Esophagus (tissue), 2 donors: Measurements from ENCODE around the gene FAM111A. TPM values are rescaled to one million over a fixed set of nuclear protein-coding genes. Genes with fewer than 3 reads are reported as not detected.
"Not testable (repeated sequence)": the region's sequence is repeated elsewhere in the genome, so short reads cannot be mapped to it uniquely, and the experiment has no call there.

Experiments used
- H3K27ac ChIP-seq, 2 donors: one replicate each; pipeline ENCODE4 v1.5.1; 2013; ENCODE audit warnings: low read depth in 2 of 2, mild to moderate bottlenecking in 2 of 2, inconsistent platforms in 1 of 2, low read length in 1 of 2, moderate library complexity in 1 of 2
- H3K27me3 ChIP-seq, 2 donors: one replicate each; pipeline ENCODE4 v1.6.1; 2013; ENCODE audit warnings: low read length in 2 of 2, control low read depth in 1 of 2, mild to moderate bottlenecking in 1 of 2; ENCODE audit not compliant: insufficient read depth in 2 of 2, control insufficient read depth in 1 of 2
- H3K36me3 ChIP-seq, 2 donors: one replicate each; pipeline ENCODE4 v1.6.1; 2013; ENCODE audit warnings: low read length in 1 of 2; ENCODE audit not compliant: control insufficient read depth in 2 of 2, insufficient read depth in 2 of 2
- H3K4me1 ChIP-seq, 2 donors: one replicate each; pipeline ENCODE4 v1.6.1; 2013; ENCODE audit warnings: low read length in 1 of 2; ENCODE audit not compliant: control insufficient read depth in 2 of 2, insufficient read depth in 2 of 2
- H3K4me3 ChIP-seq, 2 donors: one replicate each; pipeline ENCODE4 v1.5.1; 2013; ENCODE audit warnings: low read length in 2 of 2, mild to moderate bottlenecking in 2 of 2, low read depth in 1 of 2, moderate library complexity in 1 of 2
- H3K9me3 ChIP-seq, 2 donors: one replicate each; pipeline ENCODE4 v1.6.1; 2013; ENCODE audit warnings: mild to moderate bottlenecking in 2 of 2, low read depth in 1 of 2, low read length in 1 of 2, moderate library complexity in 1 of 2; ENCODE audit not compliant: control insufficient read depth in 2 of 2, insufficient read depth in 1 of 2
- WGBS, 2 donors: extraction: QIAGEN DNeasy Blood & Tissue Kit; methylation state at CpG; one replicate each; pipeline ENCODE4 v1.1.7; 2013; 5-methylcytosine and 5-hydroxymethylcytosine counted together
- polyA plus RNA-seq, 2 donors: library from polyadenylated mRNA; stranded (reverse); fragments of 200-250 nt; gene quantifications; one replicate each; pipeline ENCODE4 v1.2.3, GENCODE V29; 2013
- donor health status: healthy with polysubstance abuse.
- donor health status: Bipolar disorder and iron deficiency.

The FAM111A gene
- polyA plus RNA-seq, 2 donors: 6.6 to 21.7 TPM

DNA sequence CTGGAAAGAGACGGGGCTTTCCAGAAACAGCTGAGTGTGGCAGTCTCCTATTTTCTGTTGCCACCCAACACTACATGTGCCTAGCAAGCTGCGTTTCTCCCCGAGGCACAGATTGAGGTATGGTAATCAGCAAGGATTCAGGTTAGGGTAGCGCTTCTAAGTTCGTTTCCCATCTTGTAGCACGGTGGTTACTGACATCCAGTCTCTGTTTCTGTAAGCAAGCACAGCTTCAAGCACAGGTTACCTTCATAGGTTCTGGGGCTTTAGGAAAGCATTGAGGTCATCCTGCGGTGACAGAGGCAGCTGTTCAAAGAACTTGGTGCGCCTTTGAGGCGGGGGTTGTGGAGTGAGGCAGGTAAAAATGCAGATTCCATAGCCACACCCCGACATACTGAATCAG, 34.9 kb upstream of the FAM111A start:
- H3K4me3 ChIP-seq: peak overlapping the region; percentile 34 to 77
- 16 to 20% methylated on average over 10 of the region's 10 CpGs for WGBS, 2 donors
- H3K27me3 ChIP-seq, H3K27ac ChIP-seq, H3K36me3 ChIP-seq, H3K9me3 ChIP-seq, H3K4me1 ChIP-seq: not testable (repeated sequence)

DNA sequence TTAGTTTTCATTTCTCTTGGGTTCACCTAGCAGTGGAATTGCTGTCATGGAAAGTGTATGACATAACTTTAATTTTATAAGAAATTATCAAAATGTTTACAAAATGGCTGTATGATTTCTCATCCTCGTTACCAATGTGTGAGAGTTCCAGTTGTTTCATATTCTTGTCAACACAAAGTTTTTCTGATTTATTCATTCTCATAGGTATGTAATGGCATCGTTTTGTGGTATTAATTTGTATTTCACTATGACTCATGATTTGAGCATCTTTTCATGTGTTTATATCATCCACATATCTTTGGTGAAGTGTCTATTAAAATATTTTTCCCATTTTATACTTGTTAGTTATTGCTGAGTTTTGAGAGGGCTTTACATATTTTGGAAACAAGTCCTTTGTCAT, 30.2 kb upstream of the FAM111A start:
- Histone ChIP-seq H3K27ac (no peak overlapping the region), H3K27me3 (no peaks in the 10 kb centered on the region), H3K4me1 (no peaks in the 10 kb centered on the region), H3K4me3 (no peak overlapping the region), H3K9me3 (peaks cover 2% of the 10 kb centered on the region in 2 donors), H3K36me3 (no peaks in the 10 kb centered on the region)
- 62 to 69% methylated on average over 2 of the region's 2 CpGs for WGBS, 2 donors

DNA sequence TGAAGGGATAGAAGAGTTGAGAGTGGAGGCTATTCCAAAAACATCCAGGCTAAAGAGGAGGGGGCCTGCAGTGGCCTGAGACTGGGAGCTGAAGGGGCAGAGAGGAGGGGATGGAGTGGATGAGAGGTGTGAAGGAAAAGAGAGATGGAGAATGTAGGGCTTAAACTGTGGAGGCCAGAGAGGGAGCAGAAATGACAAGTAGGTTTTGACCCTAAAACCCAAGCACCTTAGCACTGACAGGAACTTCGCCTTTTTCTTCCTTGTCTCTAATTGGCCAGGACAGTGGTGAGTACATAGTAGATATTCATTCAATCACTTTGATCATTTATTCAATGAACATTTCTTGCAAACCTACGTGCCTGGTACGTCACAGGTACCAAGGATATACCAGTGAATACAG, 28.3 kb upstream of the FAM111A start:
- peaks cover 6 to 8% of the 10 kb centered on the region in 2 donors for H3K9me3 ChIP-seq
- H3K27me3 ChIP-seq: no peaks in the 10 kb centered on the region
- H3K27ac ChIP-seq: no peak overlapping the region
- no peak overlapping the region for H3K4me3 ChIP-seq
- WGBS, 2 donors: 97% methylated on average over 3 of the region's 3 CpGs
- no peaks in the 10 kb centered on the region for H3K4me1 ChIP-seq
- H3K36me3 ChIP-seq: no peaks in the 10 kb centered on the region

DNA sequence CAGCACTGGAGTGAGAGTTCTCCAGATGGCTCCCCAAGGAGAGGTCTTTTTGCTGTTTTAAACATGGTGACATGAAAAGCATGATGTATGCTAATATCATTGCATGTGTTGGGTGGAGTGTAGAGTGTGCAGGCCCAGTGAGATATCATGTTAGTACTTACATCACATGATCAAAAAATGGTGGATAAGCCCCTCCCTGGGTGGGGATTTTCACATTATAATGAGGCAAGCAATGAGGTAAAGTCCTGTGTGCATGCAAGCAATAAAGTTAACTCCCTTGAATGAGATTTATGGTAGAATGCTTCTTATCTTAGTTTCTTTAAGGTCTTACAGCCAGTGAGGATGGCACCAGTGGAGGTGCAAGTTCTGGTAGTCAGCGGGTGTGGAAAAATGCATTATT, 27.1 kb upstream of the FAM111A start:
- 100% methylated on average over 1 of the region's 1 CpG for whole genome bisulfite sequencing, 2 donors
- no peak overlapping the region for H3K27ac ChIP-seq
- no peaks in the 10 kb centered on the region for H3K36me3 ChIP-seq
- H3K4me3 ChIP-seq: no peak overlapping the region
- peaks cover 6 to 8% of the 10 kb centered on the region in 2 donors for H3K9me3 ChIP-seq
- no peaks in the 10 kb centered on the region for H3K27me3 ChIP-seq
- no peaks in the 10 kb centered on the region for H3K4me1 ChIP-seq

DNA sequence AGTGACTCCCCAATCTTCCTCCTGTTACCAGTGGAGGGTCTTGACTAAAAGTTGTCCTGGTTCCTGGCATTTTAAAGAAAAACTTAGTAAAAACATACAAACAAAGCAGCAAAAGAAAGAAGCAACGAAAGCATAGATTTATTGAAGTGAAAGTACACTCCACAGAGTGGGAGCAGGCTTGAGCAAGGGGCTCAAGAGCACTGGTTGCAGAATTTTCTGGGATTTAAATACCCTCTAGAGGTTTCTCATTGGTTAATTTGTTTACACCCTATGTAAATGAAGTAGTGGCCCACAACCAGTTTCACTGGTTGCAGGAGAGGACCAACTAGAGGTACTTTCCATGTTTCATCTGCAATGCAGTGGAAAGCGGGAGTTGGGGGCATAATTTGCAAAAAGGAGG, 24.9 kb upstream of the FAM111A start:
- Histone ChIP-seq H3K27ac (no peak overlapping the region), H3K4me1 (no peaks in the 10 kb centered on the region), H3K27me3 (no peaks in the 10 kb centered on the region), H3K36me3 (no peaks in the 10 kb centered on the region), H3K9me3 (peaks cover 6 to 8% of the 10 kb centered on the region in 2 donors), H3K4me3 (no peak overlapping the region)
- WGBS, 2 donors: 98 to 100% methylated on average over 2 of the region's 2 CpGs

DNA sequence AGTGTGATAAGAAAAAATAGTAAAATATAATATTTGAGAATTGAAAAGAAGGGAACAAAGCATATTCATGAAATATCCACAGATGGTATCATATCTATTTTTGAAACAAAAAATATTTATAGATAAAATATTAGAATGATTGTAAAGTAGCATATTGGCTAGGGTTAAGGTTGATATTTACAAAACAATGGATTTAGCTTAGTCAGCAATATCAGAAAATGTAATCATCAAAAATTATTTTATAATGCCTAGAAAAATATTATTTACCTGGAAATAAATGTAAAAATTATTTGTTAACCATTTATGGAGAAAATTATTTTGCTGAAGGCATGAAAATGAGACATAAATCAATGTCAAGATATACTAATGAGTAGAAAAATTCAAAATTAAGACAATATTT, 22.8 kb upstream of the FAM111A start:
- Histone ChIP-seq H3K4me3 (no peak overlapping the region), H3K27ac (no peak overlapping the region), H3K4me1 (no peaks in the 10 kb centered on the region)

DNA sequence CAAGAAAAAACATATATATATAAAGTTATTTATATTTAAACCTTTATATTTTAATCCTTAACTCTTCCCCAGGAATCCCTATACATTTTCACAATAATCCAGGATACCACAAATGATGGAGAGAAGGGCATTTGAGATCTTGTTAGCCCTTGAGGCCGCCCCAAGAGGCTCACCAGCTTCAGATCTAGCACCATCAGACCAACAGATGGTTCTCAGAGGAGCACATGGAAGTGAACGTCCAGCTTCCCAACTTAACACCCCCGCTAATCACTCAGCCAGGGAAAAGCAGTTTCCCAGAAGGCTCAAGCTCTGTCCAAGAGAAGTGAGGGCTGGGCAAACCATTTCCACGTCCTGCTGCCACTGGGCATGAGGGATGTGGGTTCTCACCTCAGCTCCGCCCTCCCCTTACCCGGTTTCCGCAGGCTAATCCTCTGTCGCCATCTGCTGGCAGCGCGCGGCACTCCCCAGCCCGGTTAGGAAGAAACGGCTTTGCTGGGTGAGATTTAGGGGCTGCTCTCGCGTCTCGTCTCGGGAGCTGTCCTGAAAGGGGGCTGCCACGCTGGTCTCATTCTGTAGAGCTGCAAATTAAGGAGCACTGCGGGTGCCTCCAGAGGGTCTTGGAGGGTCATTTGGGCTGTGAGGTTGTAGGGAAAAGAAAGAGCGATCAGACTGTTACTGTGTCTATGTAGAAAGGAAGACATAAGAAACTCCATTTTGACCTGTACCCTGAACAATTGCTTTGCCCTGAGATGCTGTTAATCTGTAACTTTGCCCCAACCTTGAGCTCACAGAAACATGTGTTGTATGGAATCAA, 6.8 kb upstream of the FAM111A start:
- H3K27ac ChIP-seq: no peak overlapping the region
- 15 to 16% methylated on average over 20 of the region's 20 CpGs for WGBS, 2 donors
- peaks cover 0 to 6% of the 10 kb centered on the region in 2 donors for H3K9me3 ChIP-seq
- no peak overlapping the region for H3K4me3 ChIP-seq
- no peaks in the 10 kb centered on the region for H3K27me3 ChIP-seq
- H3K4me1 ChIP-seq: no peaks in the 10 kb centered on the region
- peaks cover 0 to 5% of the 10 kb centered on the region in 2 donors for H3K36me3 ChIP-seq

More for the DNA sequence above, 22.8 kb upstream of the FAM111A start:
- H3K27me3 ChIP-seq: no peaks in the 10 kb centered on the region
- peaks cover 6 to 8% of the 10 kb centered on the region in 2 donors for H3K9me3 ChIP-seq
- H3K36me3 ChIP-seq: no peaks in the 10 kb centered on the region

DNA sequence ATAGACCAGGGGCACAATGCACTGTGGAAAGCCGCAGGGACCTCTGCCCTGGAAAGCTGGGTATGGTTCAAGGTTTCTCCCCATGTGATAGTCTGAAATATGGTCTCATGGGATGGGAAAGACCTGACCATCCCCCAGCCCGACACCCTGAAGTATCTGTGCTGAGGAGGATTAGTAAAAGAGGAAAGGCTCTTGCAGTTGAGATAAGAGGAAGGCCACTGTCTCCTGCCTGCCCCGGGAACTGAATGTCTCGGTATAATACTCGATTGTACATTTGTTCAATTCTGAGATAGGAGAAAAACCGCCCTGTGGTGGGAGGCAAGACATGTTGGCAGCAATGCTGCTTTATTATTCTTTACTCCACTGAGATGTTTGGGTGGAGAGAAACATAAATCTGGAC, 6.1 kb upstream of the FAM111A start:
- H3K36me3 ChIP-seq, H3K27ac ChIP-seq, H3K27me3 ChIP-seq, H3K4me3 ChIP-seq, H3K4me1 ChIP-seq, H3K9me3 ChIP-seq: not testable (repeated sequence)
- WGBS, 2 donors: 80 to 85% methylated on average over 6 of the region's 6 CpGs

DNA sequence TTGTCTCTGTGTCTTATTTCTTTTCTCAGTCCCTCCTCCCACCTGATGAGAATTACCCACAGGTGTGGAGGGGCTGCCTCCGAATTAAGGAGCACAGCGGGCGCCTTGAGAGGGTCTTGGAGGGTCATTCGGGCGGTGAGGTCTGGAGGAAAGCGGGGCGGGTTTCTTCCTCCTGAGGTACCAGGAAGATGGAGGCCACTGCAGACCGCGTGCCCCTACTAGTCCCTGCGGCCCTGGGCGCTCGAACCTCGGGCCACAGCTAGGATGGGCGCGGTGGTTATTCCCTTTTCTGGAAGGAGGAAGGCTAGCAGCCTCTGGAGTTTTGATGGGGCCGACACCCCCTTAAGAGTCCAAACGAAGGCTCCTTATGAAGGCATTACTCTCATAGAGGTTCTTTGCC, 5.5 kb upstream of the FAM111A start:
- H3K4me3 ChIP-seq: no peak overlapping the region
- 95 to 96% methylated on average over 17 of the region's 17 CpGs for WGBS, 2 donors
- H3K4me1 ChIP-seq: no peaks in the 10 kb centered on the region
- H3K27ac ChIP-seq: no peak overlapping the region
- H3K36me3 ChIP-seq: peaks cover 0 to 2% of the 10 kb centered on the region in 2 donors
- H3K27me3 ChIP-seq: no peaks in the 10 kb centered on the region
- H3K9me3 ChIP-seq: no peaks in the 10 kb centered on the region

DNA sequence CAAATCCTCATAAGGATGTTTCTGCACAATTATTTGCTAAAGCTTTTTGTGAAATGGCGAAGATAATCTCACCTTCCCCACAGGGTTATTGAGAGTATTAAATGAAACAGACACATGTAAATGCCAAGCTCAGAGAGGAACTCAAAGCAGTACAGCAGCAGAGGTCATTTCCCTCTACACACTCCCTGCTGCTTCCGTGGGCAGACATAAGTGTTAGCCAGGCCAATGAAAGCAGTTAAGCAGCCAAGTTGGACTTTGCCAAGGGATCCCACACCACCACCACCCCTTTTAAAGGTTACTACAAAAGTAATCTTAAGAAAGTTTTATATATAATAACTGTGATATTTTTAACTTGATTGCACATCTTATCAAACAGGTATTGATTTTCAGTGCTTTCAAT, 4.0 kb upstream of the FAM111A start:
- Histone ChIP-seq H3K9me3 (no peaks in the 10 kb centered on the region), H3K4me3 (no peak overlapping the region)
- WGBS, 2 donors: 66 to 70% methylated on average over 2 of the region's 2 CpGs

More for the DNA sequence above, 4.0 kb upstream of the FAM111A start:
- H3K36me3 ChIP-seq: peaks cover 0 to 2% of the 10 kb centered on the region in 2 donors
- no peak overlapping the region for H3K27ac ChIP-seq
- no peaks in the 10 kb centered on the region for H3K27me3 ChIP-seq
- no peaks in the 10 kb centered on the region for H3K4me1 ChIP-seq
